GM21367 (cell line): ENCODE data around the gene SEC24C.
"Not testable (repeated sequence)": the region's sequence is repeated elsewhere in the genome, so short reads cannot be mapped to it uniquely, and the experiment has no call there.

ENCODE experiments used
- ATAC-seq: cut with Tn5 transposase; IDR thresholded peaks from one replicate; pipeline ENCODE4 v1.9.1; 2021; ENCODE audit not compliant: unreplicated experiment

The SEC24C gene

DNA sequence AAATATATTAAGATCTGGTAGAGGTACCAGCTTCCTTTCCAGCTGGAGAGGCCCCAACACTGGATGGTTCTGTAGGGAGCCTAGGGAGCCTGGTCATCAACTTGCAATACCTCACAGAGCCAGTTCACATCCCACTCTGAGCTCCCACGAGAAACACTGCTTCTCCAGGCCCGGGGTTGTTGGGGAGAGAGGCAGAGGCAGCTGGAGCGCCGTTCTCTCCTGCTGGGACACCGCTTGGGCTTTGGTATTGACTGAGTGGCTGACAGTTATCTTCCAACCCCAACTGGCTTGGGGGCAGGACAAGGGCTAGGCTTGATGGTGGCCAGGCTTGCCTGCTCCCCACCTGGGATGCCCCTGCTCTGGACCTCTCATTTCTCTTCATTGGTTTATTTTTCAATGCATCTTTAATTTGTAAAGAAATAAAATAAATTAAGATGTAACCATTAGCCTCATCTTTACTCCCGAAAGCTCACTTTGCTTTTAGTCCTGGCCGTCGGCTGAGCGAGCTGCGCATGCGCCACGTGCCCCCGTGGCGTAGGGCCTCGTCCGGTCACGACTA lies 27.6 kb downstream of the SEC24C start:
- no peak for ATAC-seq

DNA sequence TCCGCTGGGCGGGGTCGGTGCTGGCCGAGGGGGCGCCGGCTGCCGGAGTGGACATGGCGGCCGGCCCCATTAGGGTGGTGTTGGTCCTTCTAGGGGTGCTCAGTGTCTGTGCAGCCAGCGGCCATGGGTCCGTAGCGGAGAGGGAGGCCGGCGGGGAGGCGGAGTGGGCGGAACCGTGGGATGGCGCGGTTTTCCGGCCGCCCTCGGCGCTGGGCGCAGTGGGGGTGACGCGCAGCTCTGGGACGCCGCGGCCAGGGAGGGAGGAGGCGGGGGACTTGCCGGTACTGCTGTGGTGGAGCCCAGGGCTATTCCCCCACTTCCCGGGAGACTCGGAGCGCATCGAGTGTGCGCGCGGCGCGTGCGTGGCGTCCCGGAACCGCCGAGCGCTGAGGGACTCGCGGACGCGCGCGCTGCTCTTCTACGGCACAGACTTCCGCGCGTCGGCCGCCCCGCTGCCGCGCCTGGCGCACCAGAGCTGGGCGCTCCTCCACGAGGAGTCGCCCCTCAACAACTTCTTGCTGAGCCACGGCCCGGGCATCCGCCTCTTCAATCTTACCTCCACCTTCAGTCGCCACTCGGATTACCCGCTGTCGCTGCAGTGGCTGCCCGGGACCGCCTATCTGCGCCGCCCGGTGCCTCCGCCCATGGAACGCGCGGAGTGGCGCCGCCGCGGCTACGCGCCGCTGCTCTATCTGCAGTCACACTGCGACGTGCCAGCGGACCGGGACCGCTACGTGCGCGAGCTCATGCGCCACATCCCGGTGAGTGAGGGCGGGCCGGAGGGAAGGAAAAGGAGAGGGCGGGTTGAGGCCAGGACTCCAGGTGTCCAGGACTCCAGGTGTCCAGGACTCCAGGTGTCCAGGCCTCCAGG lies 28.3 kb downstream of the SEC24C start:
- ATAC-seq: peak; percentile 45

DNA sequence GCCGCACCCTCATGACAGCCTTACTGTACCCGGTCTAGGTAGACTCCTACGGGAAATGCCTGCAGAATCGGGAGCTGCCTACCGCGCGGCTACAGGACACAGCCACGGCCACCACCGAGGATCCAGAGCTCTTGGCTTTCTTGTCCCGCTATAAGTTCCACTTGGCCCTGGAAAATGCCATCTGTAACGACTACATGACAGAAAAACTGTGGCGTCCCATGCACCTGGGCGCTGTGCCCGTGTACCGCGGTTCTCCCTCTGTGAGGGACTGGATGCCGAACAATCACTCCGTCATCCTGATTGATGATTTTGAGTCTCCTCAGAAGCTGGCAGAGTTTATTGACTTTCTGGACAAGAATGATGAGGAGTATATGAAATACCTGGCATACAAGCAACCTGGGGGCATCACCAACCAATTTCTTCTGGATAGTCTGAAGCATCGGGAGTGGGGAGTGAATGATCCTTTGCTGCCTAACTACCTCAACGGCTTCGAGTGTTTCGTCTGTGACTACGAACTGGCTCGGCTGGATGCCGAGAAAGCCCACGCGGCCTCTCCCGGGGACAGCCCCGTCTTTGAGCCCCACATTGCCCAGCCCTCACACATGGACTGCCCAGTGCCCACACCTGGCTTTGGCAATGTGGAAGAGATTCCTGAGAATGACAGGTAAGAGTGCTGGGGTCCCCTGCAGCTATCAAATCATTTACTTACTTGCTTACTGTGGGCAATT lies 29.1 kb downstream of the SEC24C start:
- ATAC-seq: no peak

DNA sequence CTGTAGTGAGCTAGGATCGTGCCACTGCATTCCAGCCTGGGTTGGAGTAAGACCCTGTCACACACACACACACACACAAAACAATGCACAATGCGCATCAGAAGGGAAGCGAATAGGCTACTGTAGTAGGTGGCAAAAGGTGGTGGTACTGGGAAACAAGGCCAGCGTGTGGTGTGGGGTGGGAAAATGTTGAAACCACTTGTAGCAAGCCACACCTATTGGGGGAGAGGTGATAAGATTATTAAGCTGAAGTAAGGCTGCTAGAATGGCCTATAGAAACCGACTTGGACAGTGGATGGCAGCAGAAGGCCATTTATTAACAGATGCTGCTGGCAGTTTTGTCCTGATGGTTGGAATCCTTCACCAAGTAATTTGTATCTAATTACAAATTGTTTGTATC lies 30.5 kb downstream of the SEC24C start:
- ATAC-seq: no peak

DNA sequence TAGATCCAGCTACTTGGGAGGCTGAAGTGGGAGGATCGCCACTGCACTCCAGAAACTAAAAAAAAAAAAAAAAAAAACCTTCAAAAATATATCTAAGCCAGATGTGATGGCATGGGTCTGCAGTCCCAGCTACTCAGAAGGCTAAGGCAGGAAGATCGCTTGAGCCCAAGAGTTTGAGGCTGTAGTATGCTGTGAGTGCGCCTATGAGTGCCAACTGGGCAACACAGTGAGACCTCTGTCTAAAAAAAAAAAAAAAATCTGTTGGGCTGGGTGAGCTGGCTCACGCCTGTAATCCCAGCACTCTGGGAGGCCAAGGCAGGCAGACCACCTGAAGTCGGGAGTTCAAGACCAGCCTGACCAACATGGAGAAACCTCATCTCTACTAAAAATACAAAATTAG lies 34.8 kb downstream of the SEC24C start:
- ATAC-seq: no peak

DNA sequence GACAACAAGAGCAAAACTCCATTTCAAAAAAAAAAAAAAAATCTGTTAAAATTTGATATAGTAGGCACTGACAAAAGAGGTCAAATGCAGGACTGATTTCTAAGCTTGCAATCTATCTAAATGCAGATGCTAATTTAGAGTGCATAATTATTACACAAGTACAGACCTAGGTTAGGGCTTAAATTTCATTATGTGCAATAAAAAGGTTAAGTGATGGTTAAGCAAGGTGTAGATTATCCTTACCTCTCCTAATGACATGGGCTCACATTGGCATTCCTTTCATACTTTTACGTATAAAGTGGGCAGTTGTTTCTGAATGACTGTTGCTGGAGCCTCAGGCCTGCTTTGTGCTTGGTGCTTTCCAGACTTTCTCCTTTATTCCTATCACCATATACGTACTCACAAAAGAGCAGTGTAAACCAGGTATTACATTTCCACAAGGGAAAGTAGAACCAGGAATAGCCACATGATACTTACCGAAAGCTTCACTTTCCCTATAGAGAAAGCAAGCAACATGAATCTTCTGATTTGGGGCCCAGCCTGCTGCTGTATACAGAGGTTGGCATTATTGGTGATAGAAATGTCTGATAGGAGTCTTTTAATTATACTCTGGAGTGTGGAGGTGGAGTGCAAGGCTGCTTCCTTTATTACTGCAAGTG lies 35.5 kb downstream of the SEC24C start:
- no peak for ATAC-seq

DNA sequence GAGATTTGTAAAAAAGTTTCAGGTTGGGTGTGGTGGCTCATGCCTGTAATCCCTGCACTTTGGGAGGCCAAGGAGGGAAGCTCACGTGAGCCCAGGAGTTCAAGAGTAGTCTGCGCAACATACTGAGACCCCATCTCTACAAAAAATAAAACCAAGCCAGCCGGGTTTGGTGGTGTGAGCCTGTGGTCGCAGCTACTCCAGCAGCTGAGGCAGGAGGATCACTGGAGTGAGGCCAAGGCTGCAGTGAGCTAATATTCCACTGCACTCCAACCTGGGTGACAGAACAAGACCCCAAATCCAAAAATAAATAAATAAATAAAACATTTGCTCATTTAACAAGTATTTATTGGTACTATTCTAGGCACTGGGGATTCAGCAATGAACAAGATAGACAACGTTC lies 36.1 kb downstream of the SEC24C start:
- no peak for ATAC-seq

DNA sequence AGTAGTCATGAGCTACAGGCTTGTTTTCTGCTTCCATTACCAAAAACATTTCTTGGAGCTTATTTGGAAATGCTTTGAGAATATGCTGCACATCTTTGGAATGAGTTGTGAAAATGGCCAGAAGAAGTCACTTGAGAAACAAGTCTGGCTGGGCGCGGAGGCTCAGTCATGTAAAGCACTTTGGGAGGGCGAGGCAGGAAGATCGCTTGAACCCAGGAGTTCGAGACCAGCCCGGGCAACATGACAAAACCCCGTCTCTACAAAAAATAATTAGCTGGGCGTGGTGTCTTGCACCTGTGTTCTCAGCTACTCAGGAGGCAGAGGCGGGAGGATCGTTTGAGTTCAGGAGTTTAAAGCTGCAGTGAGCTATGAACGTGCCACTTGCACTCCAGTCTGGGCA lies 36.8 kb downstream of the SEC24C start:
- ATAC-seq: no peak

DNA sequence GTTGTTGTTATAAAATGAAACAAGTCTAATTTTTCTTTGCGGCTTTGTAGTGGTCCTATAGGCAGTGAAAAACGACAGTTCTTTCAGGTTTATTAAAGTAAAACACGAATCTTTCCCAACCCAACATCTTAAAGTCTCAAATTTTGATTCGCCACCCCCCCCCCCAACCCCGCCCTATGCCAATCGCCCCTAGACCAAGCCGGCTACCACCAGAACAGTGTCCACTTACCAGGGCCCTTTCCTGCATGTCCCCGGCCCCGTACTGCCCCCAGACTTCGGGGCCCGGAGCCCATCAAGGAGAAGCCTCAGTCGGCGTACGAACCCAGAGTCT lies 37.3 kb downstream of the SEC24C start:
- no peak for ATAC-seq

DNA sequence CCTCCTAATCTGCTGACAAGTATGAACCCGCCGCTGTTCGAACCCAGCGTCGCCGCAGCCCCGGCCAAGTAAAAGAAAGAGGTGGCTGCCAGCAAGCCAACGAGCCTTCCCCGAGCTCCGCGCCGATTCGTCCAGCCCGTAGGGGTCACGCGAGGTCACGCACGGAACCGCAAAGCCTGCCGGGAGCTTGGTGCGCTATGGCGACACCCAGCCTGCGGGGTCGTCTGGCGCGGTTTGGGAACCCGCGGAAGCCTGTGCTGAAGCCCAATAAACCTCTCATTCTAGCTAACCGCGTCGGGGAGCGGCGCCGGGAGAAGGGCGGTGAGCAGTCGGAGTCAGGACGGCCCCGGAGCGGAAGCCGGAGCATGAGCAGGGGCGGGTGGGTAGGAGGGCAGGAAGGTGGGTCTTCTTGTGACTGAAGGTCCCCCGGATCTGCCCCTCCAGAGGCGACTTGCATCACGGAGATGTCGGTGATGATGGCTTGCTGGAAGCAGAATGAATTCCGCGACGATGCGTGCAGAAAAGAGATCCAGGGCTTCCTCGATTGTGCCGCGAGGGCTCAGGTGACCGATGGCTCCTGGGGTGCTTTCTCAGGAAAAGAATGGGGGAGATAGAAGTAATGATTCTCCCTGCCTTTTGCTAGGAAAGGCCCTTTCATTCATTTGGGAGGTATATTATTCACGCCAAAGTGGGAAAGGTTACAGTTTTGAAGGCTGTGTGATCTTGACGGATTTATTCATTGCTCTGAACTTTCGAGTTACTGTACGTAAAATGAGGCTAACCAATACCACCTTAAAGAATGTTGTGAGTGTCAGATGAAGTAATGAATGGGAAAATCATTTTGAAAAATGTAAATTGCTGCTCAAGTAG lies 37.9 kb downstream of the SEC24C start, which contains the start of gene CHCHD1:
Gene CHCHD1, plus strand, starts transcription at position 170 of the 870 bp plus-strand sequence. Its CDS starts 28 bp downstream, at position 198.
- ATAC-seq: peak; percentile 50

DNA sequence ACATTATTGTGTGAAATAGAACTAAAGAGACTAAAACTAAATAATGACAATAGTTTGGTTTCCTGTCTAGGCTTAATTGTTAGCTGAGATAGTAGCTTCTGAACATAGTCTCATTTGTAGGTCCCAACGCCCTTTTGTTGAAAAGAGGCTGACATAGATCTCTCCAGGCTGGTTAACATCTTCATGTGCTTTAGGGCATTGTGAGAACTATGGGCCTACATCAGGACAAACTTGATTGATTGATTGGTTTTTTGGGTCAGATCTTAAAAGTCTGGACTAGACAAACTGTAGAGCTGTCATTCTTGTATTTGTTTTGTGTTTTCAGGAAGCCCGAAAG lies 38.5 kb downstream of the SEC24C start:
- ATAC-seq: no peak

DNA sequence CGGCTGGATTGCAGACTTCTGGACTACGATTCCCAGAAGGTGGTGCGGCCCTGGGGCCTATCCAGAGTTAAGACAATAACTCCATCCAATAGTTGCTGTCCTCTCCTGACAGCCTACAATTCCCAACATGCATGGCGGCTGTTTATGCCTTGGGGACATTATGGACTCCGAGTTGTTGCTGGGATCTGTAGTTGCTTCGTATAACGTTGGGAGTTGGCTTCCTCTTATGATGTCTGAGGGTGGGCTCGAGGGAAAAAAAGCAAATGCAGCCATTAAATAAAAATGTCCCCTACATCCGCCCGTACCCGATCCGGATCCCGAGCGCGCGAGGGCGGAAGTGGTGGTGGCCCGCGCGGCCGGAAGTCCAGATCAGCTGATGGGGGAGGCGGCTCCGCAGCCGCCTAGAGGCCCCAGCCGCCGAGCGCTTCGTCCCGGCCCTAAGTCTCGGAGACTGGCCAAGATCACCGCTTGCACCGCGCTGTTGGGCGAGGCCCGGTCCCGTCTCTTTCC lies 41.1 kb downstream of the SEC24C start, which contains the start of gene ZSWIM8:
Gene ZSWIM8, plus strand, starts transcription at position 396 of the 510 bp plus-strand sequence. CDS start 273 bp downstream, outside the sequence.
- ATAC-seq: peak; percentile 70

DNA sequence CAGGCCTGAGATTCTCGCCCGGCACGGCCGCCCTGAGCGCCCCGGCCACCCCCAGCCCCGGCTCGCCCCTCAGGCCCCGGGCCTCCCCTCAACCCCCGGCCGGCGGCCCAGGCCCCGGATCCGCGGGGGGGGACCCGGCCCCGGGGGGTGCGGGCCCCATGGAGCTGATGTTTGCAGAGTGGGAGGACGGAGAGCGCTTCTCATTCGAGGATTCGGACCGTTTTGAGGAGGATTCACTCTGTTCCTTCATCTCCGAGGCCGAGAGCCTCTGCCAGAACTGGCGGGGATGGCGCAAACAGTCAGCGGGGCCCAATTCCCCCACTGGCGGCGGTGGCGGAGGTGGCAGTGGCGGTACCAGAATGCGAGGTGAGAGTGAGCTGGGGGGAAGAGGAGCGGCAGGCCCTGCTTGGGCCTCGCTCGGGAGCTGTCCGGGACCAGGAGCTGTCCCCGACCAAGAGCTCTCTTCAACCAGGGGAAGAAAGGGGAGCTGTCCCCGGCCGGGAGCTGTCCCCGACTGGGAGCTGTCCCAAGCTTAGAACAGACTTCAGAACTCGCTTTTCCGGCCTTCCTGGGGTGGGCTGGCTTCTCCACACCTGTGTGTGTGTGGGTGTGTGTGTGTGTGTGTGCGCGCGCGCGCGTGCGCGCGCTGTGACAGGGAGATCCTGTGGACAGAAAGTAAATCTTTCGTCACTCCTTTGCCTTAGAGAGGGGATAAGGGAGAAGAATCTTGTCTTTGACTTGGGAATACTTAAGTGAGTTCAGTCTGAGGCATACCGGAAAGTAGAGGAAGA lies 41.7 kb downstream of the SEC24C start:
- peak; percentile 22 for ATAC-seq

DNA sequence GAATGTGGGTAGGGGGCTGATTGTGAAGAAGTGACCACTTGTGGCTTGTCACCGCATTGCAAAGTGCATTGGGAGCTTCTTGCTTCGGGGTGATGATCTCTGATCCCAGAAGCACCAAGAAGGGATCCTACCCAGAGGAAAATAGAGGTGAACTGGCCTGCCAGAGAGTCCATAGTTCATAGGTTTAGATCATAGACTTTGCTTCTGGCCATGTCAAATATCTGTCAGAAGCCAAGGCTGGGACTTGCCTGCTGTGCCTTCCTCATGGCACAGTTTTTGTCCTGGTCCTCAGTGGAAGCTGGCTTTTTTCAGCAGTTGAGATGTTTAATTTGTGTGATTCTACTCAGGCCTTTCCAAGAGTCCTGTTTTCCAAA lies 42.3 kb downstream of the SEC24C start:
- no peak for ATAC-seq

DNA sequence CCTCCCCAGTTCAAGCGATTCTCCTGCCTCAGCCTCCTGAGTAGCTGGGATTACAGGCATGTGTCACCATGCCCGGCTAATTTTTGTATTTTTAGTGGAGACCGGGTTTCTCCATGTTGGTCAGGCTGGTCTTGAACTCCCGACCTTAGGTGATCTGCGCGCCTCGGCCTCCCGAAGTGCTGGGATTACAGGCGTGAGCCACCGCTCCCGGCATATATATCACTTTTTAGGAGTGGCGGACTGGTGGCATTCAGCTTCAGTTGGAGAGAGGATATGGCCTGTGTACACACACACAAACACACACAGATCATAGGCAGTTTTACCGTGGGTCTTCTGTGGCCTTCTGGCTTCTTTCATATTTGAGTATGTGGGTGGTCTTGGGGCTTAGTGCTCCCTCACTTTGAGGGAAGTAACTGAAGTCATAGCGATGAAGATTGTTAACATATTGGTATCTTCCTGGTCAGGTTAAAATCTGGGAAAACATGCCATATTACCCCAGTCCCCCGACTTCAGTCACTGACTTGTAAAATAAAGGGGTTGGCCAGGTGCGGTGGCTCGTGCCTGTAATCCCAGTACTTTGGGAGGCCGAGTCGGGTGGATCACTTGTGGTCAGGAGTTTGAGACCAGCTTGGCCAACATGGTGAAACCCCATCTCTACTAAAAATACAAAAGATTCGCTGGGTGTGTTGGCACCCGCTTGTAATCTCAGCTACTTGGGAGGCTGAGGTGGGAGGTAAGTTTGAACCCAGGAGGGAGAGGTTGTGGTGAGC lies 43.0 kb downstream of the SEC24C start:
- not testable (repeated sequence) for ATAC-seq

DNA sequence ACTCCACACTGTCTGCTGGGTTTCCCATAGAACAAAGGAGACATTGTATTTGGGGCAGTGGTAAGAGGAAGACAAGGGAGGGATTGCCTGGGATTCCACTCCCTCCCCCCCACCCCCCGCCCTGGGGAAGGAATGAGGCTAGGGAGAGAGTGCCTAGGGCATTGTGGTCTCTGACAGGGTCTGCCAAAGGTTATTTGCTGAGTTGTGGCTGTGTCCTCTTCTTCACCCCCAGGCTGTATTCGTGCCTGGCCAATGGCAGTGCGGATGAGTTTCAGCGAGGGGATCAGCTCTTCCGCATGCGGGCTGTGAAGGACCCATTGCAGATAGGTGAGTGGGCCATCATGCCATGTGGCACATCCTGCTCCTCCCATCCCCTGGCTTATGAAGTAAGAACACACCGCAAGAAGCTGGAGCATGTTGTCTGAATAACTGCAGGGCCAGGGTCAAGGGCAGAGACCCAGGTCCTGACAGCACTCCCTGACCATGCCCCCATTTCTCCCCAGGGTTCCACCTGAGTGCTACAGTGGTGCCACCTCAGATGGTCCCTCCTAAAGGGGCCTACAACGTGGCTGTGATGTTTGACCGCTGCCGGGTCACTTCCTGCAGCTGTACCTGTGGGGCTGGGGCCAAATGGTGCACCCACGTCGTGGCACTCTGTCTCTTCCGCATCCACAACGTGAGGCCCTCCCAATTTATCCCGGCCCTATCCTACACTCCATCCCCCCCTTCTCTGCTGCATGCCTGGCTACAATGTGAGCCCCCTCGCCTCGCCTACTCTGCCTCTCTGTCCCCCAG lies 44.9 kb downstream of the SEC24C start:
- ATAC-seq: no peak

DNA sequence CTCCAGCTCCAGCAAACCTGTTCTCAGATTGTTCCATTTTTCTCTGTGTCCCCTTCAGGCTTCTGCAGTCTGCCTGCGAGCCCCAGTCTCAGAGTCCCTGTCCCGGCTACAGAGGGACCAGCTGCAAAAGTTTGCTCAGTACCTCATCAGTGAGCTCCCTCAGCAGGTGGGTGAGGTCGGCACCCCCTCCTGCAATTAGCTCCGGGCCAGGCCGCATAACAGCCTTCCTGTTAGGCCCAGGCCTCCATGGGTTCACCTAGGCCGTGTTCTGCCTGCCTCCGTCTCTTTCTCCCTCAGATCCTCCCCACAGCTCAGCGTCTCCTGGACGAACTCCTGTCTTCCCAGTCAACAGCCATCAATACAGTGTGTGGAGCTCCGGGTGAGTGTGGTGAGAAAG lies 45.5 kb downstream of the SEC24C start:
- ATAC-seq: no peak
